Heart right ventricle (tissue), 16 donors: ENCODE results near the gene NAALADL2. TPM values are rescaled to one million over a fixed set of nuclear protein-coding genes. Genes with fewer than 3 reads are reported as not detected.

ENCODE experiments used
- ATAC-seq, 8 donors: fragments of 200-7000 bp; cut with Tn5 transposase; one replicate each; pipeline ENCODE4 v1.9.1; 2020; ENCODE audit warnings: mild to moderate bottlenecking in 8 of 8, moderate library complexity in 8 of 8, moderate number of reproducible peaks in 1 of 8
- DNase-seq, 2 donors: peaks; one replicate each; pipeline ENCODE4 v3.0.0-alpha.2; 2020
- H3K27ac ChIP-seq, 10 donors: fragments of 200-600 bp; sonication (generic) in 2 of 10; one replicate each; pipeline versions ENCODE4 v1.5.0 to v1.8.0; 2020 to 2022; ENCODE audit warnings: mild to moderate bottlenecking in 3 of 10
- H3K27me3 ChIP-seq, 7 donors: fragments of 200-600 bp; one replicate each; pipeline ENCODE4 v1.8.0; 2021 to 2022; ENCODE audit warnings: mild to moderate bottlenecking in 2 of 7
- H3K36me3 ChIP-seq, 9 donors: fragments of 200-600 bp; sonication (generic) in 1 of 9; one replicate each; pipeline versions ENCODE4 v1.5.0 to v1.8.0; 2020 to 2022; ENCODE audit warnings: mild to moderate bottlenecking in 2 of 9
- H3K4me1 ChIP-seq, 9 donors: fragments of 200-600 bp; sonication (generic) in 1 of 9; one replicate each; pipeline versions ENCODE4 v1.5.0 to v1.8.0; 2020 to 2022; ENCODE audit warnings: mild to moderate bottlenecking in 4 of 9
- H3K4me3 ChIP-seq, 10 donors: fragments of 200-600 bp; sonication (generic) in 2 of 10; one replicate each; pipeline versions ENCODE4 v1.5.0 to v1.8.0; 2020 to 2022; ENCODE audit warnings: mild to moderate bottlenecking in 7 of 10, moderate library complexity in 2 of 10
- H3K9me3 ChIP-seq, 11 donors: fragments of 200-600 bp in 10 of 11; sonication (generic) in 2 of 11; one replicate each; pipeline versions ENCODE4 v1.5.0 to v1.8.0; 2013 to 2022; ENCODE audit warnings: mild to moderate bottlenecking in 2 of 11, control low read depth in 1 of 11, moderate library complexity in 1 of 11
- WGBS, 2 donors: extraction: QIAGEN DNeasy Blood & Tissue Kit; methylation state at CpG; one replicate each; pipeline ENCODE4 v1.1.7; 2013; ENCODE audit warnings: inconsistent platforms in 1 of 2; 5-methylcytosine and 5-hydroxymethylcytosine counted together
- intact Hi-C, 10 donors: fragments of 100-400 bp; cut with DNase I; formaldehyde crosslinking; loops; one replicate each; pipeline versions ENCODE4 v1.11.1 to v1.14.2; 2022
- polyA plus RNA-seq, 2 donors: library from polyadenylated mRNA; stranded (reverse); fragments of 200-250 nt; gene quantifications; one replicate each; pipeline ENCODE4 v1.2.3, GENCODE V29; 2013
- total RNA-seq, 10 donors: library from RNA; stranded (reverse); fragmentation: NEBNext Ultra II Directional in 3 of 10; extraction: Animal tissue kit (Norgen Biotek cat#: 25700) in 3 of 10; gene quantifications; one replicate each; pipeline versions ENCODE4 v1.2.1 to v1.2.4, GENCODE V29; 2021 to 2023
- TF ChIP-seq, protein P1 (sequence below), 9 donors: fragments of 200-600 bp; sonication (generic) in 2 of 9; IDR thresholded peaks; one replicate each; pipeline versions ENCODE4 v1.5.0 to v1.8.0; 2021 to 2022; ENCODE audit warnings: antibody characterized with exemption in 9 of 9, mild to moderate bottlenecking in 5 of 9, moderate library complexity in 1 of 9
- donor health status: Arrhythmogenic right ventricular cardiomyopathy.
- donor health status: ischemic (EF 13 %, LVEDD 7.1; RV severe dilation, severe dysfunction).
- donor health status: healthy with polysubstance abuse.
- donor health status: DM: no; HTN: yes; CAD: no.
- donor health status: DM: no; HTN: no; CAD: no.
- donor health status: ischemic (EF 25% LVEDD 6.9; RV normal size, moderate dysfunction).
- donor health status: ischemic (EF 25% LVEDD 5.7; RV mildly dilated, moderate dysfunction).
- donor health status: healthy.
- donor health status: DM: yes; HTN: yes; CAD: no.
- donor health status: Ischemic cardiomyopathy.
- donor health status: ischemic (EF 35%, LVEDD 5.7; RV mildly dilated, moderate dysfunction).
- donor health status: nonischemic (EF 11% LVEDD 7.7; RV severe dilation, severe dysfunction).
- donor health status: DM: yes; HTN: yes; CAD: no.
- donor health status: PGD.
- donor health status: ischemic (EF 29% LVEDD 5.4; RV normal size, mild dysfunction).
- donor health status: nonischemic (EF 23%, LVEDD 6.1; RV moderate dilation, normal function).

Gene NAALADL2
- total and polyA plus RNA-seq, 12 donors: 0.36 to 11.9 (median 5.2) TPM

DNA sequence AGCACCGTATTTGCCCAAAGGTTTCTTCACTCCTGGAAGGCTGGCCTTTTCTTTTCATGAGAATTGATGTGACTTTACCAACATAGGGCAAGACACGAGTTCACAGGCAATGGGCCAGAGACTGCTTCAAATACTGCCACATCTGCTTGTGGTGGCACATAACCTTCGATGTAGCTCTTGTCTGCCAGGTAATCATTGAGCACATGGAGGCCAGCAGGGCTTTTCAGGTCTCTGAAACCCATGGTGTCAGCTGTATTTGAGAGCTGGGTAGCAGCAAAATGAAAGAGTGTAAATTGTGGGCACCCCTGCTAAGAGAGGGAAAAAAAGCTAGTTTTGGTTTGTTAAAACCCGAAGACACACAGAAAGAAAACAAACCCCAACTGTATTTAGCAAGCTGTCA, 200.7 kb downstream of the NAALADL2 start:
- intact Hi-C loops: no loop called here
- H3K4me3 ChIP-seq: no peak overlapping the region
- H3K36me3 ChIP-seq: no peaks in the 10 kb centered on the region
- no peak overlapping the region for H3K27ac ChIP-seq
- TF ChIP-seq, protein P1, sequence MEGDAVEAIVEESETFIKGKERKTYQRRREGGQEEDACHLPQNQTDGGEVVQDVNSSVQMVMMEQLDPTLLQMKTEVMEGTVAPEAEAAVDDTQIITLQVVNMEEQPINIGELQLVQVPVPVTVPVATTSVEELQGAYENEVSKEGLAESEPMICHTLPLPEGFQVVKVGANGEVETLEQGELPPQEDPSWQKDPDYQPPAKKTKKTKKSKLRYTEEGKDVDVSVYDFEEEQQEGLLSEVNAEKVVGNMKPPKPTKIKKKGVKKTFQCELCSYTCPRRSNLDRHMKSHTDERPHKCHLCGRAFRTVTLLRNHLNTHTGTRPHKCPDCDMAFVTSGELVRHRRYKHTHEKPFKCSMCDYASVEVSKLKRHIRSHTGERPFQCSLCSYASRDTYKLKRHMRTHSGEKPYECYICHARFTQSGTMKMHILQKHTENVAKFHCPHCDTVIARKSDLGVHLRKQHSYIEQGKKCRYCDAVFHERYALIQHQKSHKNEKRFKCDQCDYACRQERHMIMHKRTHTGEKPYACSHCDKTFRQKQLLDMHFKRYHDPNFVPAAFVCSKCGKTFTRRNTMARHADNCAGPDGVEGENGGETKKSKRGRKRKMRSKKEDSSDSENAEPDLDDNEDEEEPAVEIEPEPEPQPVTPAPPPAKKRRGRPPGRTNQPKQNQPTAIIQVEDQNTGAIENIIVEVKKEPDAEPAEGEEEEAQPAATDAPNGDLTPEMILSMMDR (IDR thresholded peaks at IDR 0.05): no peak
- H3K27me3 ChIP-seq: no peaks in the 10 kb centered on the region
- no peak for DNase-seq
- peaks cover 0 to 34% (median 0%) of the 10 kb centered on the region in 11 donors for H3K9me3 ChIP-seq
- no peaks in the 10 kb centered on the region for H3K4me1 ChIP-seq
- WGBS, 2 donors: 74 to 87% methylated on average over 4 of the region's 4 CpGs
- no peak for ATAC-seq

DNA sequence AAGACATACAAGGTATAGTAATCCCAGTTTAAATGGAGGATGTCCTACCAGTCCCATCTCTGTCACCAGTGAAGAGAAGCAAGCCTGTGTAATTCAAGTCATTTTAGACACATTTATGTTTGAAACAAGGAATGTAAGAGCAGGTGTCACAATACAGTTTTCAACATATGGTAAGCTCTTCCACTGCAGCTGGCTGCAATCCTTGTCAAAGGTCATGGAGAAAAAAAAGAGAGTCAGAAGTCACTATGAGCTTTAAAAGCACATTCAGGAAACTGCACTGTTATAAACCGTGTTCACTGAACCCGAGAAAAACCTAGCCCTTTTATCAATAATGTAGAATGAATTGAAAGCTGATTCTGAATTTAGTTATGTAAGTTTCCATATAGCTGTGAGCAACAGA, 206.4 kb downstream of the NAALADL2 start:
- H3K27me3 ChIP-seq: no peaks in the 10 kb centered on the region
- no peaks in the 10 kb centered on the region for H3K36me3 ChIP-seq
- ATAC-seq: no peak
- H3K27ac ChIP-seq: no peak overlapping the region
- intact Hi-C loops: no loop called here
- no peaks in the 10 kb centered on the region for H3K4me1 ChIP-seq
- DNase-seq: no peak
- TF ChIP-seq, protein P1 (IDR thresholded peaks at IDR 0.05): no peak
- no peak overlapping the region for H3K4me3 ChIP-seq
- WGBS, 2 donors: 62 to 69% methylated on average over 2 of the region's 2 CpGs
- peaks cover 0 to 21% (median 0%) of the 10 kb centered on the region in 11 donors for H3K9me3 ChIP-seq

- no peak for ATAC-seq
- intact Hi-C loops: no loop called here
Measured at GRCh38 chr3:175066617-175067415, 207.7 kb downstream of the NAALADL2 start.

DNA sequence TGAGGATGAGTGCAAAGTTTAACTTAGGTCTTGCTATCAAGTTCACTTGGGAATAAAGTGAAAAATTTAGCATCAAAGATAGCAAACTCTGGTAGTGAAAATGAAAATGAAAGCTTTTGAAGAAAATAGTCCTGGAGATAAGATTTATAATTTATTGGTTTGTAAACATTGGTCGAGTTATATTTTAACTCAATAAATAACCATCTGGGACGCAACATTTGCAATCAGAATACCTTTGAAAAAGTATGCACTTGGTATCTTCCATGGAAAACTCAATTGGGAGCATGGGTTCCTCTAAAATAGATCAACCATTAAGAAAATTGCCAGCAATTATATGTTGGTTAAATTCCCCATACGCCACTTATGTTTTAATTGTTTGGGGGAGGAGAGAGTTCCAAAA, 209.5 kb downstream of the NAALADL2 start:
- DNase-seq (no peak), ATAC-seq (no peak)
- Histone ChIP-seq H3K4me1 (no peaks in the 10 kb centered on the region), H3K4me3 (no peak overlapping the region), H3K27me3 (no peaks in the 10 kb centered on the region), H3K27ac (no peak overlapping the region), H3K9me3 (peaks cover 0 to 21% (median 0%) of the 10 kb centered on the region in 11 donors), H3K36me3 (no peaks in the 10 kb centered on the region)
- intact Hi-C loops: no loop called here
- WGBS, 2 donors: 94 to 96% methylated on average over 3 of the region's 3 CpGs
- TF ChIP-seq, protein P1 (IDR thresholded peaks at IDR 0.05): no peak

More at GRCh38 chr3:175066617-175067415, 207.7 kb downstream of the NAALADL2 start:
- DNase-seq: no peak
- Histone ChIP-seq H3K27ac (no peak overlapping the region), H3K9me3 (peaks cover 0 to 21% (median 0%) of the 10 kb centered on the region in 11 donors), H3K27me3 (no peaks in the 10 kb centered on the region), H3K36me3 (no peaks in the 10 kb centered on the region), H3K4me3 (no peak overlapping the region), H3K4me1 (no peaks in the 10 kb centered on the region)
- WGBS, 2 donors: 90 to 91% methylated on average over 4 of the region's 4 CpGs
- TF ChIP-seq, protein P1 (IDR thresholded peaks at IDR 0.05): no peak
